Dermis microvascular lymphatic vessel endothelial cell (primary cell): ENCODE measurements around the gene NEO1. TPM values are rescaled to one million over a fixed set of nuclear protein-coding genes. Genes with fewer than 3 reads are reported as not detected.
"Not testable (repeated sequence)": the region's sequence is repeated elsewhere in the genome, so short reads cannot be mapped to it uniquely, and the experiment has no call there.

ENCODE experiments used
- DNase-seq, 2 donors: peaks; one replicate each; pipeline versions ENCODE4 v3.0.0 to v3.0.0-alpha.2; 2010; ENCODE audit warnings: low read depth in 2 of 2
- total RNA-seq: library from RNA; depleted of rRNA; stranded (reverse); fragments of >200 nt; gene quantifications from 2 replicates; pipeline ENCODE4 v1.2.1, GENCODE V29; 2014

Gene NEO1
- total RNA-seq, 1 donor from 2014 or later: 1.9 TPM

GRCh38 chr15:73141216-73141900 is 89.1 kb downstream of the NEO1 start:
- DNase-seq: peak; percentile 70 to 97

- no peak for DNase-seq
Observed at GRCh38 chr15:73142802-73143762, 90.8 kb downstream of the NEO1 start.

GRCh38 chr15:73143763-73144155 is 91.5 kb downstream of the NEO1 start:
- DNase-seq: no peak

GRCh38 chr15:73146419-73146818 is 94.2 kb downstream of the NEO1 start:
- no peak for DNase-seq

- no peak for DNase-seq
Observed at GRCh38 chr15:73150831-73151230, 98.6 kb downstream of the NEO1 start.

GRCh38 chr15:73153024-73153423 is 100.8 kb downstream of the NEO1 start:
- no peak for DNase-seq

GRCh38 chr15:73153447-73153846 is 101.2 kb downstream of the NEO1 start:
- no peak for DNase-seq

- no peak for DNase-seq
Observed at GRCh38 chr15:73156431-73157191, 104.3 kb downstream of the NEO1 start.

- no peak for DNase-seq
Observed at GRCh38 chr15:73161546-73161945, 109.3 kb downstream of the NEO1 start.

- DNase-seq: no peak
Observed at GRCh38 chr15:73165435-73165834, 113.2 kb downstream of the NEO1 start.

- no peak for DNase-seq
Observed at GRCh38 chr15:73165844-73166243, 113.6 kb downstream of the NEO1 start.

- not testable (repeated sequence) for DNase-seq
Observed at GRCh38 chr15:73166711-73167110, 114.4 kb downstream of the NEO1 start.

- DNase-seq: no peak
Observed at GRCh38 chr15:73168487-73168886, 116.2 kb downstream of the NEO1 start.

- no peak for DNase-seq
Observed at GRCh38 chr15:73171711-73172110, 119.4 kb downstream of the NEO1 start.

- no peak for DNase-seq
Observed at GRCh38 chr15:73172508-73172907, 120.2 kb downstream of the NEO1 start.

GRCh38 chr15:73174171-73174570 is 121.9 kb downstream of the NEO1 start:
- no peak for DNase-seq

- DNase-seq: no peak
Observed at GRCh38 chr15:73175382-73175781, 123.1 kb downstream of the NEO1 start.

GRCh38 chr15:73176598-73176997 is 124.3 kb downstream of the NEO1 start:
- no peak for DNase-seq

- no peak for DNase-seq
Observed at GRCh38 chr15:73183071-73183470, 130.8 kb downstream of the NEO1 start.

GRCh38 chr15:73190189-73190601 is 137.9 kb downstream of the NEO1 start:
- DNase-seq: peak in 1 of 2 donors; percentile 86

- DNase-seq: no peak
Observed at GRCh38 chr15:73195166-73195565, 142.9 kb downstream of the NEO1 start.

GRCh38 chr15:73196113-73196512 is 143.8 kb downstream of the NEO1 start:
- DNase-seq: peak in 1 of 2 donors; percentile 60
